OCI-LY7 (cell line): Measurements from ENCODE around the gene GRB10. TPM values are rescaled to one million over a fixed set of nuclear protein-coding genes. Genes with fewer than 3 reads are reported as not detected.

Experiments
- BruUV-seq: library from RNA; stranded (reverse); fragments of 400-500 nt; replicated peaks from 2 replicates; lab custom pipeline; 2021; lab: Mats Ljungman, UMichigan
- CTCF ChIA-PET: fragments of 300-600 bp; sonication (Branson Sonifier 250); formaldehyde crosslinking; loops from one replicate; lab custom pipeline; 2022; ENCODE audit warnings: antibody characterized with exemption; ENCODE audit not compliant: unreplicated experiment; lab: Charles Lee
- POLR2A ChIA-PET: fragments of 300-600 bp; sonication (Branson Sonifier 250); formaldehyde crosslinking; loops from one replicate; lab custom pipeline; 2022; ENCODE audit warnings: antibody characterized with exemption; lab: Charles Lee
- DNase-seq: peaks from one replicate; pipeline ENCODE4 v3.0.0-alpha.2; 2015; ENCODE audit warnings: low spot score
- H2AFZ ChIP-seq: fragments of 200-600 bp; sonication (generic), shearing (Covaris generic); 2 replicates; pipeline ENCODE4 v1.6.1; 2014; ENCODE audit warnings: mild to moderate bottlenecking, antibody characterized with exemption, low read length, moderate library complexity
- H3K27ac ChIP-seq: fragments of 200-600 bp; sonication (generic); 2 replicates; pipeline ENCODE4 v1.5.1; 2014; ENCODE audit warnings: mixed run types, low read depth, mild to moderate bottlenecking, moderate library complexity, low read length, inconsistent platforms; ENCODE audit not compliant: poor library complexity, severe bottlenecking
- H3K36me3 ChIP-seq: fragments of 200-600 bp; sonication (generic); 2 replicates; pipeline ENCODE4 v1.6.1; 2014; ENCODE audit warnings: mild to moderate bottlenecking, antibody characterized with exemption, low read length, moderate library complexity, mixed read lengths; ENCODE audit not compliant: insufficient read depth
- H3K4me1 ChIP-seq: fragments of 200-600 bp; sonication (generic); 2 replicates; pipeline ENCODE4 v1.5.1; 2014; ENCODE audit warnings: mild to moderate bottlenecking, low read length; ENCODE audit not compliant: insufficient read depth, poor library complexity, severe bottlenecking
- H3K4me2 ChIP-seq: fragments of 200-600 bp; sonication (generic); 2 replicates; pipeline ENCODE4 v1.6.1; 2014; ENCODE audit warnings: mild to moderate bottlenecking, low read length
- H3K4me3 ChIP-seq: fragments of 200-600 bp; sonication (generic); 2 replicates; pipeline ENCODE4 v1.5.1; 2014; ENCODE audit warnings: mild to moderate bottlenecking, low read depth, low read length; ENCODE audit not compliant: poor library complexity, severe bottlenecking
- H3K79me2 ChIP-seq: fragments of 200-600 bp; sonication (generic); 2 replicates; pipeline ENCODE4 v1.6.1; 2016; ENCODE audit warnings: low read depth, mild to moderate bottlenecking, low read length, moderate library complexity, mixed read lengths; ENCODE audit not compliant: insufficient read depth
- H3K9me2 ChIP-seq: fragments of 200-600 bp; sonication (generic); 2 replicates; pipeline ENCODE4 v1.6.1; 2016; ENCODE audit warnings: mild to moderate bottlenecking, low read length, mixed read lengths; ENCODE audit not compliant: insufficient read depth
- H3K9me3 ChIP-seq: fragments of 200-600 bp; sonication (generic); 2 replicates; pipeline ENCODE4 v1.6.1; 2014; ENCODE audit warnings: mild to moderate bottlenecking, mixed run types, low read length, mixed read lengths
- H4K20me1 ChIP-seq: fragments of 200-600 bp; sonication (generic); 2 replicates; pipeline ENCODE4 v1.6.1; 2014; ENCODE audit warnings: mild to moderate bottlenecking, antibody characterized with exemption, low read length, moderate library complexity, mixed read lengths; ENCODE audit not compliant: insufficient read depth
- CTCF ChIP-seq: fragments of 200-600 bp; sonication (generic); conservative IDR thresholded peaks from 2 replicates; pipeline ENCODE4 v1.5.1; 2014; ENCODE audit warnings: mild to moderate bottlenecking, antibody characterized with exemption, low read length, moderate library complexity, mixed read lengths
- EZH2phosphoT487 ChIP-seq: fragments of 200-600 bp; sonication (generic); IDR thresholded peaks from 2 replicates; pipeline ENCODE4 v1.6.1; 2018; ENCODE audit warnings: low read depth, borderline replicate concordance, mild to moderate bottlenecking, mixed run types, antibody characterized with exemption, low read length, moderate library complexity, mixed read lengths
- intact Hi-C: fragments of 100-400 bp; cut with micrococcal nuclease; formaldehyde crosslinking; loops from one replicate; pipeline ENCODE4 v1.10.0; 2022; ENCODE audit not compliant: unreplicated experiment
- total RNA-seq, 2 experiments: library from RNA; depleted of rRNA in 1 of 2; stranded (reverse); fragments of >200 nt in 1 of 2; shearing (Covaris generic) in 1 of 2; gene quantifications; 2 replicates each; pipeline ENCODE4 v1.2.3, GENCODE V29; 2014 to 2022

Gene GRB10
- total RNA-seq, 2 experiments from 2014 or later, result not detected

- ChIA-PET CTCF (no interaction called here), POLR2A (no interaction called here)
- intact Hi-C loops, result no loop called here
- Histone ChIP-seq H2AFZ (no peak overlapping the region), H3K27ac (no peak overlapping the region), H3K4me2 (no peak overlapping the region), H4K20me1 (no peaks in the 10 kb centered on the region), H3K79me2 (no peaks in the 10 kb centered on the region), H3K9me2 (no peaks in the 10 kb centered on the region), H3K36me3 (no peaks in the 10 kb centered on the region), H3K9me3 (no peaks in the 10 kb centered on the region), H3K4me3 (no peak overlapping the region), H3K4me1 (no peaks in the 10 kb centered on the region)
- no peak for TF ChIP-seq CTCF
- TF ChIP-seq EZH2phosphoT487, result no peak
- no peak for DNase-seq
- no TSS peak for BruUV-seq
Measured at GRCh38 chr7:50704844-50705243, 77.9 kb downstream of the GRB10 start.

- no peak overlapping the region for H2AFZ ChIP-seq
- no peaks in the 10 kb centered on the region for H4K20me1 ChIP-seq
- no peak overlapping the region for H3K27ac ChIP-seq
- no peaks in the 10 kb centered on the region for H3K36me3 ChIP-seq
- no peaks in the 10 kb centered on the region for H3K4me1 ChIP-seq
- ChIA-PET POLR2A (no interaction called here), CTCF (no interaction called here)
- H3K9me2 ChIP-seq, result no peaks in the 10 kb centered on the region
- H3K9me3 ChIP-seq, result no peaks in the 10 kb centered on the region
- DNase-seq, result no peak
- BruUV-seq, result no TSS peak
- H3K4me2 ChIP-seq, result no peak overlapping the region
- intact Hi-C loops, result no loop called here
- no peak overlapping the region for H3K4me3 ChIP-seq
- H3K79me2 ChIP-seq, result no peaks in the 10 kb centered on the region
- no peak for TF ChIP-seq EZH2phosphoT487
- no peak for TF ChIP-seq CTCF
Measured at GRCh38 chr7:50703654-50704053, 79.0 kb downstream of the GRB10 start.

- intact Hi-C loops, result no loop called here
- POLR2A ChIA-PET, result no interaction called here
Measured at GRCh38 chr7:50699143-50699542, 83.6 kb downstream of the GRB10 start.

More at GRCh38 chr7:50699143-50699542, 83.6 kb downstream of the GRB10 start:
- Histone ChIP-seq H3K4me1 (no peaks in the 10 kb centered on the region), H4K20me1 (no peaks in the 10 kb centered on the region), H3K9me3 (no peaks in the 10 kb centered on the region), H2AFZ (no peak overlapping the region), H3K4me3 (no peak overlapping the region), H3K79me2 (no peaks in the 10 kb centered on the region), H3K36me3 (no peaks in the 10 kb centered on the region), H3K9me2 (no peaks in the 10 kb centered on the region), H3K27ac (no peak overlapping the region), H3K4me2 (no peak overlapping the region)
- no peak for DNase-seq
- no TSS peak for BruUV-seq
- CTCF ChIA-PET, result no interaction called here
- TF ChIP-seq CTCF, result no peak
- no peak for TF ChIP-seq EZH2phosphoT487
